IMR-90 (cell line): Measurements from ENCODE around the gene BOLA1.

Experiments
- CTCF ChIP-seq: conservative IDR thresholded peaks from 2 replicates; pipeline ENCODE4 v1.5.1; 2012; ENCODE audit warnings: mild to moderate bottlenecking, low read depth, low read length, improper control_type of control experiment
- MXI1 ChIP-seq: IDR thresholded peaks from 2 replicates; pipeline ENCODE4 v1.6.1; 2012; ENCODE audit warnings: low read depth, mild to moderate bottlenecking, low read length, moderate library complexity, borderline replicate concordance
- POLR2A ChIP-seq: IDR thresholded peaks from 2 replicates; pipeline ENCODE4 v1.6.1; 2012; ENCODE audit warnings: mild to moderate bottlenecking, low read depth, low read length
- RAD21 ChIP-seq: IDR thresholded peaks from 2 replicates; pipeline ENCODE4 v1.6.1; 2012; ENCODE audit warnings: low read length, improper control_type of control experiment
- USF2 ChIP-seq: fragments of 150-350 bp; IDR thresholded peaks from 2 replicates; pipeline ENCODE4 v1.6.1; 2017; ENCODE audit warnings: mild to moderate bottlenecking, antibody characterized with exemption, low read length, low read depth

GRCh38 chr1:149931212-149931790 is 31.9 kb downstream of the BOLA1 start:
- TF ChIP-seq CTCF (no peak), MXI1 (no peak), USF2 (no peak), POLR2A (no peak), RAD21 (no peak)
